IMR-90 (cell line): ENCODE measurements around the gene NR5A1. TPM values are rescaled to one million over a fixed set of nuclear protein-coding genes. Genes with fewer than 3 reads are reported as not detected.

Source experiments
- ATAC-seq: fragments of 200-7000 bp; cut with Tn5 transposase; 2 replicates; pipeline ENCODE4 v1.9.1; 2020; ENCODE audit warnings: low read depth, mild to moderate bottlenecking, moderate library complexity
- BruUV-seq: library from RNA; stranded (reverse); fragments of 400-500 nt; replicated peaks from 2 replicates; lab custom pipeline; 2021; lab: Mats Ljungman, UMichigan
- CTCF ChIA-PET: fragments of 300-600 bp; formaldehyde crosslinking; extraction: SDS; loops from one replicate; lab custom pipeline; 2021; ENCODE audit warnings: antibody characterized with exemption; lab: Yijun Ruan, JAX
- POLR2A ChIA-PET: fragments of 300-600 bp; sonication (Branson Sonifier 250); formaldehyde crosslinking; loops from one replicate; lab custom pipeline; 2022; ENCODE audit warnings: antibody characterized with exemption; ENCODE audit not compliant: unreplicated experiment; lab: Charles Lee
- DNase-seq: peaks from one replicate; pipeline ENCODE4 v3.0.0; 2013
- H2AFZ ChIP-seq: replicated peaks from 2 replicates; pipeline ENCODE3; 2013; ENCODE audit warnings: low read length, mild to moderate bottlenecking; ENCODE audit not compliant: poor library complexity
- H2AK5ac ChIP-seq: 2 replicates; pipeline ENCODE4 v1.6.1; 2013; ENCODE audit warnings: low read depth, low read length, inconsistent platforms
- H2AK9ac ChIP-seq: replicated peaks from 2 replicates; pipeline ENCODE3; 2013; ENCODE audit warnings: mild to moderate bottlenecking, low read depth, low read length, moderate library complexity; ENCODE audit not compliant: poor library complexity
- H2BK120ac ChIP-seq: 2 replicates; pipeline ENCODE4 v1.6.1; 2013; ENCODE audit warnings: low read depth, low read length, inconsistent platforms
- H2BK15ac ChIP-seq: 3 replicates; pipeline ENCODE4 v1.6.1; 2013; ENCODE audit warnings: low read depth, low read length, inconsistent platforms
- H2BK20ac ChIP-seq: 2 replicates; pipeline ENCODE4 v1.6.1; 2013; ENCODE audit warnings: low read depth, mild to moderate bottlenecking, inconsistent platforms, low read length, moderate library complexity
- H2BK5ac ChIP-seq: 2 replicates; pipeline ENCODE4 v1.6.1; 2013; ENCODE audit warnings: mild to moderate bottlenecking, low read depth, low read length, inconsistent platforms; ENCODE audit not compliant: poor library complexity, severe bottlenecking
- H3K14ac ChIP-seq: replicated peaks from 2 replicates; pipeline ENCODE4 v1.6.1; 2013; ENCODE audit warnings: low read depth, low read length, inconsistent platforms
- H3K18ac ChIP-seq: 2 replicates; pipeline ENCODE4 v1.6.1; 2013; ENCODE audit warnings: low read depth, low read length, control low read depth
- H3K23ac ChIP-seq: 2 replicates; pipeline ENCODE4 v1.6.1; 2013; ENCODE audit warnings: low read depth, low read length, inconsistent platforms
- H3K27ac ChIP-seq: 2 replicates; pipeline ENCODE4 v1.5.1; 2013; ENCODE audit warnings: mild to moderate bottlenecking, control low read depth, low read length; ENCODE audit not compliant: insufficient read depth
- H3K27me3 ChIP-seq: 2 replicates; pipeline ENCODE4 v1.6.1; 2013; ENCODE audit warnings: low read length; ENCODE audit not compliant: control insufficient read depth, insufficient read depth
- H3K36me3 ChIP-seq: 2 replicates; pipeline ENCODE4 v1.6.1; 2013; ENCODE audit warnings: low read length, mixed read lengths; ENCODE audit not compliant: control insufficient read depth, insufficient read depth
- H3K4ac ChIP-seq: 2 replicates; pipeline ENCODE4 v1.6.1; 2013; ENCODE audit warnings: low read depth, low read length, inconsistent platforms
- H3K4me1 ChIP-seq: 2 replicates; pipeline ENCODE4 v1.6.1; 2013; ENCODE audit warnings: low read length, mixed read lengths; ENCODE audit not compliant: control insufficient read depth, insufficient read depth
- H3K4me2 ChIP-seq: 2 replicates; pipeline ENCODE4 v1.6.1; 2013; ENCODE audit warnings: low read depth, mild to moderate bottlenecking, control low read depth, low read length, moderate library complexity
- H3K4me3 ChIP-seq: 2 replicates; pipeline ENCODE4 v1.5.1; 2013; ENCODE audit warnings: low read depth, mild to moderate bottlenecking, control low read depth, low read length, moderate library complexity; ENCODE audit not compliant: insufficient read depth
- H3K56ac ChIP-seq: 2 replicates; pipeline ENCODE4 v1.6.1; 2013; ENCODE audit warnings: low read length, inconsistent platforms; ENCODE audit not compliant: insufficient read depth; ENCODE audit errors: extremely low read depth
- H3K79me1 ChIP-seq, 2 experiments: 2 replicates each; pipeline ENCODE4 v1.6.1; 2013; ENCODE audit warnings: low read length in 2 of 2, inconsistent platforms in 1 of 2, low read depth in 1 of 2
- H3K9ac ChIP-seq: 2 replicates; pipeline ENCODE4 v1.6.1; 2013; ENCODE audit warnings: low read depth, low read length, control low read depth
- H3K9me1 ChIP-seq: 2 replicates; pipeline ENCODE4 v1.6.1; 2013; ENCODE audit warnings: low read length, inconsistent platforms; ENCODE audit not compliant: insufficient read depth
- H3K9me3 ChIP-seq: 2 replicates; pipeline ENCODE4 v1.6.1; 2013; ENCODE audit warnings: low read length; ENCODE audit not compliant: control insufficient read depth, insufficient read depth
- H4K20me1 ChIP-seq: 2 replicates; pipeline ENCODE4 v1.6.1; 2013; ENCODE audit warnings: low read length, inconsistent platforms; ENCODE audit not compliant: insufficient read depth
- H4K5ac ChIP-seq: 2 replicates; pipeline ENCODE4 v1.6.1; 2013; ENCODE audit warnings: mild to moderate bottlenecking, low read depth, low read length, control low read depth
- H4K8ac ChIP-seq, 2 experiments: 2 replicates each; pipeline ENCODE4 v1.6.1; 2013; ENCODE audit warnings: low read depth in 2 of 2, low read length in 2 of 2, control low read depth in 1 of 2, inconsistent platforms in 1 of 2
- H4K91ac ChIP-seq: 2 replicates; pipeline ENCODE4 v1.6.1; 2013; ENCODE audit warnings: low read depth, low read length, inconsistent platforms; ENCODE audit not compliant: insufficient read depth
- CEBPB ChIP-seq: IDR thresholded peaks from 2 replicates; pipeline ENCODE4 v1.6.1; 2012; ENCODE audit warnings: low read depth, low read length, improper control_type of control experiment
- CHD1 ChIP-seq: IDR thresholded peaks from 2 replicates; pipeline ENCODE4 v1.6.1; 2012; ENCODE audit warnings: low read depth, low read length, improper control_type of control experiment
- MAZ ChIP-seq: IDR thresholded peaks from 2 replicates; pipeline ENCODE4 v1.6.1; 2012; ENCODE audit warnings: low read depth, mild to moderate bottlenecking, low read length, improper control_type of control experiment, moderate library complexity, borderline replicate concordance
- RCOR1 ChIP-seq: IDR thresholded peaks from 2 replicates; pipeline ENCODE4 v1.6.1; 2012; ENCODE audit warnings: mild to moderate bottlenecking, low read length, improper control_type of control experiment; ENCODE audit not compliant: insufficient replicate concordance
- RFX5 ChIP-seq: IDR thresholded peaks from 2 replicates; pipeline ENCODE4 v1.8.0; 2012; ENCODE audit warnings: low read depth, mild to moderate bottlenecking, low read length, moderate library complexity
- SMC3 ChIP-seq: fragments of 150-350 bp; IDR thresholded peaks from 2 replicates; pipeline ENCODE4 v1.6.1; 2016; ENCODE audit warnings: low read depth, mild to moderate bottlenecking, antibody characterized with exemption, low read length, moderate library complexity
- WGBS, 2 experiments: methylation state at CpG; one replicate each; pipeline versions ENCODE4 v1.1.5 to v1.1.7; 2013; ENCODE audit warnings: missing lambda C conversion rate in 2 of 2; ENCODE audit not compliant: insufficient read length in 1 of 2; ENCODE audit errors: extremely low coverage in 2 of 2; 5-methylcytosine and 5-hydroxymethylcytosine counted together
- dilution Hi-C: fragments of 300-500 bp; cut with HindIII; formaldehyde crosslinking; loops from one replicate; pipeline ENCODE4 v1.14.3; 2018; ENCODE audit warnings: low sequenced_read_pairs; ENCODE audit not compliant: unreplicated experiment
- in situ Hi-C: fragments of 300-500 bp; cut with MboI; formaldehyde crosslinking; loops from 3 replicates; pipeline ENCODE4 v1.14.3; 2019; ENCODE audit warnings: low sequenced_read_pairs, inconsistent platforms, mixed read lengths
- intact Hi-C: fragments of 100-400 bp; cut with micrococcal nuclease; formaldehyde crosslinking; loops from 2 replicates; pipeline ENCODE4 v1.10.0; 2022
- polyA plus RNA-seq, 3 experiments: library from polyadenylated mRNA; depleted of rRNA; stranded (reverse); fragments of >200 nt; gene quantifications; 2 replicates each; pipeline ENCODE4 v1.2.3, GENCODE V29; 2012; ENCODE audit warnings: low replicate concordance in 1 of 3
- total RNA-seq: library from RNA; depleted of rRNA; stranded (reverse); fragments of >200 nt; gene quantifications from 2 replicates; pipeline ENCODE4 v1.2.3, GENCODE V29; 2012
- TF ChIP-seq, protein P1 (sequence below): fragments of 150-350 bp; IDR thresholded peaks from 2 replicates; pipeline ENCODE4 v1.6.1; 2016; ENCODE audit warnings: low read depth, mild to moderate bottlenecking, low read length, moderate library complexity, borderline replicate concordance

NR5A1 gene
- total and polyA plus RNA-seq, 2 of the 4 experiments (the other 2 are of a cell fraction) = not detected

DNA sequence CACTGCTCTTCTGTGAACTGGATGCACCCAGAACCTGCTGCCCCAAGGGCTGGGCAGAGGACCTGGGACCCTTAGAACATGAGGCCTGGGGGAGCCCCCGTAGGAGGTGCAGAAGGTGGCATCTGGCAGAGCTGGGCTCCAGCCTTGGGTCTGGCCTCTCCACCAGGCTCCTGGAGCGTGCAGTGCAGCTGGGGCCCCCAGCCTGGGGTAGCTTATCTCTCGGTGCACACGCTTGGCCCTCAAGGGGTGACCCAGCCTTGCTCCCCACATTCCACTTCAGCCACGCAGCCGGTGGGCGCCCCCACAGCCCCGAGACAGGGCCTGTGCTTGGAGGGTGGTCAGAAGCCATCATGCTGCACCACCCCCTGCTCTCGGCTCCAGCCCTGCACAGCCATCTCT is 5.6 kb upstream of the NR5A1 start:
- no peak overlapping the region for H4K8ac ChIP-seq
- H2BK5ac ChIP-seq = no peak overlapping the region
- no peak overlapping the region for H2BK20ac ChIP-seq
- CTCF ChIA-PET = no interaction called here
- H3K9ac ChIP-seq = no peak overlapping the region
- H4K20me1 ChIP-seq = no peaks in the 10 kb centered on the region
- in situ Hi-C loops (no loop called here), dilution Hi-C loops (no loop called here), intact Hi-C loops (no loop called here)
- H3K9me3 ChIP-seq = no peaks in the 10 kb centered on the region
- H2BK120ac ChIP-seq = no peak overlapping the region
- POLR2A ChIA-PET = no interaction called here
- H3K36me3 ChIP-seq = no peaks in the 10 kb centered on the region
- no peak for ATAC-seq
- H4K91ac ChIP-seq = no peak overlapping the region
- no peak overlapping the region for H2BK15ac ChIP-seq
- H3K4me3 ChIP-seq = no peak overlapping the region
- H3K4me1 ChIP-seq = no peaks in the 10 kb centered on the region; the same call in 1 of the 2 replicates
- no peak for DNase-seq
- TF ChIP-seq, protein P1, sequence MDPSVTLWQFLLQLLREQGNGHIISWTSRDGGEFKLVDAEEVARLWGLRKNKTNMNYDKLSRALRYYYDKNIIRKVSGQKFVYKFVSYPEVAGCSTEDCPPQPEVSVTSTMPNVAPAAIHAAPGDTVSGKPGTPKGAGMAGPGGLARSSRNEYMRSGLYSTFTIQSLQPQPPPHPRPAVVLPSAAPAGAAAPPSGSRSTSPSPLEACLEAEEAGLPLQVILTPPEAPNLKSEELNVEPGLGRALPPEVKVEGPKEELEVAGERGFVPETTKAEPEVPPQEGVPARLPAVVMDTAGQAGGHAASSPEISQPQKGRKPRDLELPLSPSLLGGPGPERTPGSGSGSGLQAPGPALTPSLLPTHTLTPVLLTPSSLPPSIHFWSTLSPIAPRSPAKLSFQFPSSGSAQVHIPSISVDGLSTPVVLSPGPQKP = no peak
- TF ChIP-seq CHD1 (no peak), MAZ (no peak), RFX5 (no peak), RCOR1 (no peak), SMC3 (no peak), CEBPB (no peak)
- no peak overlapping the region for H2AK9ac ChIP-seq
- H3K27ac ChIP-seq = no peak overlapping the region
- no peak overlapping the region for H3K4ac ChIP-seq
- no peak overlapping the region for H4K5ac ChIP-seq
- H3K9me1 ChIP-seq = no peaks in the 10 kb centered on the region
- H3K4me2 ChIP-seq = no peak overlapping the region
- no peaks in the 10 kb centered on the region for H3K79me1 ChIP-seq
- no peak overlapping the region for H2AFZ ChIP-seq
- H3K18ac ChIP-seq = no peak overlapping the region
- peaks cover 51% of the 10 kb centered on the region for H3K27me3 ChIP-seq
- H3K23ac ChIP-seq = no peak overlapping the region
- no peak overlapping the region for H3K56ac ChIP-seq
- no TSS peak for BruUV-seq
- H2AK5ac ChIP-seq = no peak overlapping the region
- 86% methylated on average over 1 of the region's 9 CpGs; no CpG with 5 or more reads in 1 of the 2 experiments for WGBS, 2 experiments
- no peak overlapping the region for H3K14ac ChIP-seq
